ENCODE results near the gene MLXIP. TPM values are rescaled to one million over a fixed set of nuclear protein-coding genes. Genes with fewer than 3 reads are reported as not detected.
A peak's percentile ranks its signal among the peaks of the same experiment; 100 is the strongest.

MLXIP gene
- total and polyA plus RNA-seq, 2 experiments from 2014 or later: 6.4 to 7.4 TPM

GRCh38 chr12:122031342-122032216, 47.0 kb upstream of the MLXIP start:
- Histone ChIP-seq H3K79me2 (ENCODE audit: insufficient read depth) (peaks cover 4% of the 10 kb centered on the region; the same call in 1 of the 2 replicates), H3K9me3 (ENCODE audit: low read depth) (no peaks in the 10 kb centered on the region), H3K36me3 (ENCODE audit: low read depth) (no peaks in the 10 kb centered on the region), H3F3A (ENCODE audit: insufficient read depth) (no peaks in the 10 kb centered on the region), H3K4me2 (ENCODE audit: unreplicated experiment) (no peak overlapping the region), H3K9ac (no peak overlapping the region), H3K27ac (no peak overlapping the region), H4K20me1 (ENCODE audit: insufficient read depth) (no peaks in the 10 kb centered on the region), H3K9me2 (ENCODE audit: insufficient read depth) (no peaks in the 10 kb centered on the region), H3K4me1 (ENCODE audit: insufficient read depth) (no peaks in the 10 kb centered on the region), H2AFZ (no peak overlapping the region), H3K4me3 (no peak overlapping the region), H3K27me3 (replicated peaks; ENCODE audit: insufficient read depth) (no peaks in the 10 kb centered on the region)
- in situ Hi-C loops (cut with MboI): no loop called here
- peak; percentile 58 for DNase-seq
- TF ChIP-seq EZH2phosphoT487 (IDR thresholded peaks at IDR 0.05; ENCODE audit: insufficient read depth, low read depth) (no peak), EZH2 (IDR thresholded peaks at IDR 0.05; ENCODE audit: insufficient read depth, poor library complexity, severe bottlenecking) (no peak)
- 61 to 76% methylated on average over 16 to 21 of the region's 21 CpGs for WGBS, 2 experiments (ENCODE audit: low coverage in 1 of 2, low lambda C conversion rate in 2 of 2, missing lambda C conversion rate in 2 of 2)

- 94 to 97% methylated on average over 11 of the region's 11 CpGs for WGBS, 2 experiments (ENCODE audit: low coverage in 1 of 2, low lambda C conversion rate in 2 of 2, missing lambda C conversion rate in 2 of 2)
- Histone ChIP-seq H3K79me2 (ENCODE audit: insufficient read depth) (peaks cover 4% of the 10 kb centered on the region; the same call in 1 of the 2 replicates), H3K27me3 (replicated peaks; ENCODE audit: insufficient read depth) (no peaks in the 10 kb centered on the region), H3K9me2 (ENCODE audit: insufficient read depth) (no peaks in the 10 kb centered on the region), H4K20me1 (ENCODE audit: insufficient read depth) (no peaks in the 10 kb centered on the region), H3K9ac (no peak overlapping the region), H3K9me3 (ENCODE audit: low read depth) (no peaks in the 10 kb centered on the region), H3K4me1 (ENCODE audit: insufficient read depth) (no peaks in the 10 kb centered on the region), H3K27ac (no peak overlapping the region), H3K36me3 (ENCODE audit: low read depth) (no peaks in the 10 kb centered on the region), H2AFZ (no peak overlapping the region), H3K4me2 (ENCODE audit: unreplicated experiment) (no peak overlapping the region), H3K4me3 (no peak overlapping the region), H3F3A (ENCODE audit: insufficient read depth) (no peaks in the 10 kb centered on the region)
- TF ChIP-seq EZH2 (IDR thresholded peaks at IDR 0.05; ENCODE audit: insufficient read depth, poor library complexity, severe bottlenecking) (no peak), EZH2phosphoT487 (IDR thresholded peaks at IDR 0.05; ENCODE audit: insufficient read depth, low read depth) (no peak)
- in situ Hi-C loops (cut with MboI): no loop called here
- no peak for DNase-seq
These were observed 46.0 kb upstream of the MLXIP start for GRCh38 chr12:122032580-122032979.

GRCh38 chr12:122035292-122035691, 43.3 kb upstream of the MLXIP start:
- no peaks in the 10 kb centered on the region for H3K27me3 ChIP-seq (replicated peaks; ENCODE audit: insufficient read depth)
- H3K79me2 ChIP-seq (ENCODE audit: insufficient read depth): no peaks in the 10 kb centered on the region
- H3K9me3 ChIP-seq (ENCODE audit: low read depth): no peaks in the 10 kb centered on the region
- H3K4me3 ChIP-seq: no peak overlapping the region
- H3K36me3 ChIP-seq (ENCODE audit: low read depth): no peaks in the 10 kb centered on the region
- no peak overlapping the region for H2AFZ ChIP-seq
- DNase-seq: no peak
- no peaks in the 10 kb centered on the region for H3K4me1 ChIP-seq (ENCODE audit: insufficient read depth)
- TF ChIP-seq EZH2 (IDR thresholded peaks at IDR 0.05; ENCODE audit: insufficient read depth, poor library complexity, severe bottlenecking): no peak
- TF ChIP-seq EZH2phosphoT487 (IDR thresholded peaks at IDR 0.05; ENCODE audit: insufficient read depth, low read depth): no peak
- H3K9me2 ChIP-seq (ENCODE audit: insufficient read depth): no peaks in the 10 kb centered on the region
- H3K9ac ChIP-seq: no peak overlapping the region
- WGBS, 2 experiments (ENCODE audit: low coverage in 1 of 2, low lambda C conversion rate in 2 of 2, missing lambda C conversion rate in 2 of 2): 84% methylated on average over 8 of the region's 8 CpGs
- no peak overlapping the region for H3K27ac ChIP-seq
- H3F3A ChIP-seq (ENCODE audit: insufficient read depth): no peaks in the 10 kb centered on the region
- no peak overlapping the region for H3K4me2 ChIP-seq (ENCODE audit: unreplicated experiment)
- in situ Hi-C loops (cut with MboI): no loop called here
- no peaks in the 10 kb centered on the region for H4K20me1 ChIP-seq (ENCODE audit: insufficient read depth)

GRCh38 chr12:122036153-122036552, 42.4 kb upstream of the MLXIP start:
- H2AFZ ChIP-seq: no peak overlapping the region
- in situ Hi-C loops (cut with MboI): no loop called here
- TF ChIP-seq EZH2phosphoT487 (IDR thresholded peaks at IDR 0.05; ENCODE audit: insufficient read depth, low read depth): no peak
- TF ChIP-seq EZH2 (IDR thresholded peaks at IDR 0.05; ENCODE audit: insufficient read depth, poor library complexity, severe bottlenecking): no peak
- no peak overlapping the region for H3K9ac ChIP-seq
- H3K27me3 ChIP-seq (replicated peaks; ENCODE audit: insufficient read depth): no peaks in the 10 kb centered on the region
- H3K4me1 ChIP-seq (ENCODE audit: insufficient read depth): no peaks in the 10 kb centered on the region
- DNase-seq: no peak
- 92 to 93% methylated on average over 6 of the region's 6 CpGs for WGBS, 2 experiments (ENCODE audit: low coverage in 1 of 2, low lambda C conversion rate in 2 of 2, missing lambda C conversion rate in 2 of 2)
- no peaks in the 10 kb centered on the region for H3K36me3 ChIP-seq (ENCODE audit: low read depth)
- H3K4me2 ChIP-seq (ENCODE audit: unreplicated experiment): no peak overlapping the region
- no peaks in the 10 kb centered on the region for H3K9me2 ChIP-seq (ENCODE audit: insufficient read depth)
- no peaks in the 10 kb centered on the region for H4K20me1 ChIP-seq (ENCODE audit: insufficient read depth)
- no peak overlapping the region for H3K27ac ChIP-seq
- no peaks in the 10 kb centered on the region for H3F3A ChIP-seq (ENCODE audit: insufficient read depth)
- H3K79me2 ChIP-seq (ENCODE audit: insufficient read depth): no peaks in the 10 kb centered on the region
- no peak overlapping the region for H3K4me3 ChIP-seq
- H3K9me3 ChIP-seq (ENCODE audit: low read depth): no peaks in the 10 kb centered on the region

Data from GM23248 (cell line).